ENCODE measurements around the gene TNS1. TPM values are rescaled to one million over a fixed set of nuclear protein-coding genes. Genes with fewer than 3 reads are reported as not detected.

TNS1 gene
- total RNA-seq, 3 donors from 2014 or later (not counting 1 experiment from before 2014, with no cell fraction given): 1.1 to 3.0 (median 2.1) TPM

DNA sequence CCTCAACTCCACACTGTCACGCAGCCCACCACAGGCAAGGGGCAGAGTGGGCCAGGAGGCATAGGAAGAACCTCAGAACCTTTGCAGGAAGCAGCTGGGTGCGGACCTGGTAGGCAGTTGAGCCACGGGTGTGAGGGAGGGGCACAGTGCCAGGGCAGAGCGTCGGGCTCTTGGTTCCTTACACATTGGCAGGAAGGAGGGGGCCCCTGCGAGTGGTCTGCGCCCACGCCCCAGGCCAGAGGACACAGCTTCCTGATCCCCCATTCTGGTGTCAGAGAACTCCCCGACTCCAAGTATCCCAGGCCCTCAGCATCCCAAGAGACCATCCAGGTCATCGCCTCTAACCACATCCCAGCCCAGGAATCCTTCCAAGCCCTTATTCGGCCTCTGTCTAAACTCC lies 61.5 kb downstream of the TNS1 start:
- H3K4me3 ChIP-seq (ENCODE audit: low read length): no peak overlapping the region
- no peak for ATAC-seq
- Mint-ChIP-seq H3K4me1 (no peaks in the 10 kb centered on the region), H3K36me3 (no peaks in the 10 kb centered on the region), H3K9me3 (no peaks in the 10 kb centered on the region), H3K27ac (no peak overlapping the region), H3K4me3 (no peak overlapping the region), H3K27me3 (ENCODE audit: low read depth in 2 of 2) (peaks cover 20 to 35% of the 10 kb centered on the region in 2 donors)
- no peak overlapping the region for H3K27ac ChIP-seq (ENCODE audit: low read length)
- H3K36me3 ChIP-seq (ENCODE audit: control insufficient read depth, insufficient read depth, low read length): no peaks in the 10 kb centered on the region
- TF ChIP-seq, protein P1, sequence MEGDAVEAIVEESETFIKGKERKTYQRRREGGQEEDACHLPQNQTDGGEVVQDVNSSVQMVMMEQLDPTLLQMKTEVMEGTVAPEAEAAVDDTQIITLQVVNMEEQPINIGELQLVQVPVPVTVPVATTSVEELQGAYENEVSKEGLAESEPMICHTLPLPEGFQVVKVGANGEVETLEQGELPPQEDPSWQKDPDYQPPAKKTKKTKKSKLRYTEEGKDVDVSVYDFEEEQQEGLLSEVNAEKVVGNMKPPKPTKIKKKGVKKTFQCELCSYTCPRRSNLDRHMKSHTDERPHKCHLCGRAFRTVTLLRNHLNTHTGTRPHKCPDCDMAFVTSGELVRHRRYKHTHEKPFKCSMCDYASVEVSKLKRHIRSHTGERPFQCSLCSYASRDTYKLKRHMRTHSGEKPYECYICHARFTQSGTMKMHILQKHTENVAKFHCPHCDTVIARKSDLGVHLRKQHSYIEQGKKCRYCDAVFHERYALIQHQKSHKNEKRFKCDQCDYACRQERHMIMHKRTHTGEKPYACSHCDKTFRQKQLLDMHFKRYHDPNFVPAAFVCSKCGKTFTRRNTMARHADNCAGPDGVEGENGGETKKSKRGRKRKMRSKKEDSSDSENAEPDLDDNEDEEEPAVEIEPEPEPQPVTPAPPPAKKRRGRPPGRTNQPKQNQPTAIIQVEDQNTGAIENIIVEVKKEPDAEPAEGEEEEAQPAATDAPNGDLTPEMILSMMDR (IDR thresholded peaks at IDR 0.05): no peak
- H3K27me3 ChIP-seq (ENCODE audit: control insufficient read depth, insufficient read depth, low read length): no peaks in the 10 kb centered on the region
- WGBS (ENCODE audit: insufficient coverage): 27% methylated on average over 11 of the region's 11 CpGs
- intact Hi-C loops (cut with micrococcal nuclease): no loop called here
- H3K9me3 ChIP-seq (ENCODE audit: control insufficient read depth, insufficient read depth, low read length): no peaks in the 10 kb centered on the region
- H3K4me1 ChIP-seq (ENCODE audit: control insufficient read depth, insufficient read depth, low read length): no peaks in the 10 kb centered on the region
- no peak for DNase-seq

- Mint-ChIP-seq H3K27ac (no peak overlapping the region), H3K36me3 (no peaks in the 10 kb centered on the region), H3K9me3 (no peaks in the 10 kb centered on the region), H3K27me3 (ENCODE audit: low read depth in 2 of 2) (peaks cover 20 to 33% of the 10 kb centered on the region in 2 donors), H3K4me1 (no peaks in the 10 kb centered on the region), H3K4me3 (no peak overlapping the region)
- Histone ChIP-seq H3K27me3 (ENCODE audit: control insufficient read depth, insufficient read depth, low read length) (no peaks in the 10 kb centered on the region), H3K9me3 (ENCODE audit: control insufficient read depth, insufficient read depth, low read length) (no peaks in the 10 kb centered on the region), H3K4me3 (ENCODE audit: low read length) (no peak overlapping the region), H3K4me1 (ENCODE audit: control insufficient read depth, insufficient read depth, low read length) (no peaks in the 10 kb centered on the region), H3K27ac (ENCODE audit: low read length) (no peak overlapping the region), H3K36me3 (ENCODE audit: control insufficient read depth, insufficient read depth, low read length) (no peaks in the 10 kb centered on the region)
- no peak for ATAC-seq
- intact Hi-C loops (cut with micrococcal nuclease): no loop called here
- WGBS (ENCODE audit: insufficient coverage): 87% methylated on average over 13 of the region's 13 CpGs
- DNase-seq: no peak
- TF ChIP-seq, protein P1 (IDR thresholded peaks at IDR 0.05): no peak
Observed at GRCh38 chr2:217940261-217941220, 62.3 kb downstream of the TNS1 start.

DNA sequence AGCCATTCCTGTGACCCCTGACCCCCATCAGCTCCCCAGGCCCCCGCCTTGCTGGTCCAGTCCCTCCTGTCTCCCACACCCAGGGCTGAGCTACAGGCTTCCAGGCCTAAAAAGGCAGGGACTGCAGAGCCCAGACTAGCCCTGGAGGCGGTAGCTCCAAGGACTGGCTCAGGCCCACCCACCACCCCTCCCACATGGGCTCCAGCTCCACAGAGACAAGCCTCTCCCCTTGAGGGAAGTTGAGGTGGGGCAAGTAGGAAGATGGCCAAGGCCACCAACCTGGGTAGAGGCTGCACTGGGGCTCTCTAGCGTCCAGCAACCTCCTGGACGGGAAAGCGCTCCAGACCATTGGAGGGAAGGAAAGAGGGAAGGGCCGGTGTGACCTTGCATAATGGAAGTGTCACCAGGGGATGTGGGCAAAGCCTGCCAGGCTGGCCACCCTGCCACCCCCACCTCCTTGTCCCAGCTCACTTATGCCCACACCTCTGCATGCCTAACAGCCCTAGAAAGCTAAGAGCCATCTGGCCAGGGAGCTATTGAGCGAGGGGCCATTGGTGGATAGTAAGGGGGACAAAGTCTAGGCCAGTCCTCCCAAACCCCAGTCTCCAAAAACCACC lies 63.1 kb downstream of the TNS1 start:
- intact Hi-C loops (cut with micrococcal nuclease): no loop called here
- WGBS (ENCODE audit: insufficient coverage): 87% methylated on average over 7 of the region's 7 CpGs
- ATAC-seq: no peak
- Histone ChIP-seq H3K4me3 (ENCODE audit: low read length) (no peak overlapping the region), H3K9me3 (ENCODE audit: control insufficient read depth, insufficient read depth, low read length) (no peaks in the 10 kb centered on the region), H3K36me3 (ENCODE audit: control insufficient read depth, insufficient read depth, low read length) (no peaks in the 10 kb centered on the region), H3K27ac (ENCODE audit: low read length) (no peak overlapping the region), H3K27me3 (ENCODE audit: control insufficient read depth, insufficient read depth, low read length) (no peaks in the 10 kb centered on the region), H3K4me1 (ENCODE audit: control insufficient read depth, insufficient read depth, low read length) (no peaks in the 10 kb centered on the region)
- H3K27ac Mint-ChIP-seq: no peak overlapping the region
- no peak overlapping the region for H3K4me3 Mint-ChIP-seq
- TF ChIP-seq, protein P1 (IDR thresholded peaks at IDR 0.05): no peak
- H3K36me3 Mint-ChIP-seq: no peaks in the 10 kb centered on the region
- no peaks in the 10 kb centered on the region for H3K9me3 Mint-ChIP-seq
- peaks cover 0 to 2% of the 10 kb centered on the region in 2 donors for H3K4me1 Mint-ChIP-seq
- H3K27me3 Mint-ChIP-seq (ENCODE audit: low read depth in 2 of 2): peaks cover 23 to 28% of the 10 kb centered on the region in 2 donors
- DNase-seq: no peak
